PC-3 (cell line): ENCODE measurements around the gene XAF1. TPM values are rescaled to one million over a fixed set of nuclear protein-coding genes. Genes with fewer than 3 reads are reported as not detected.
"Not testable (repeated sequence)": the region's sequence is repeated elsewhere in the genome, so short reads cannot be mapped to it uniquely, and the experiment has no call there.

Source experiments
- ATAC-seq: fragments of 200-7000 bp; cut with Tn5 transposase; 2 replicates; pipeline ENCODE4 v1.9.1; 2020; ENCODE audit warnings: mild to moderate bottlenecking, moderate library complexity
- BruUV-seq: library from RNA; stranded (reverse); fragments of 400-500 nt; replicated peaks from 2 replicates; lab custom pipeline; 2021; lab: Mats Ljungman, UMichigan
- CTCF ChIA-PET: fragments of 300-600 bp; sonication (Branson Sonifier 250); formaldehyde crosslinking; loops from one replicate; lab custom pipeline; 2022; ENCODE audit warnings: antibody characterized with exemption; lab: Charles Lee
- POLR2A ChIA-PET: fragments of 300-600 bp; sonication (Branson Sonifier 250); formaldehyde crosslinking; loops from one replicate; lab custom pipeline; 2022; ENCODE audit warnings: antibody characterized with exemption; ENCODE audit not compliant: unreplicated experiment; lab: Charles Lee
- DNase-seq: peaks from one replicate; pipeline ENCODE4 v3.0.0-alpha.2; 2015
- H2AFZ ChIP-seq: fragments of 300-600 bp; sonication (generic); 2 replicates; pipeline ENCODE4 v1.6.0; 2016; ENCODE audit warnings: antibody characterized with exemption, low read length
- H3F3A ChIP-seq: fragments of 300-600 bp; sonication (generic); one replicate; pipeline ENCODE4 v1.6.0; 2017; ENCODE audit warnings: antibody characterized with exemption, low read length, control low read depth, mild to moderate bottlenecking; ENCODE audit not compliant: unreplicated experiment
- H3K27ac ChIP-seq: fragments of 300-600 bp; sonication (generic); 2 replicates; pipeline ENCODE4 v1.5.1; 2016; ENCODE audit warnings: mild to moderate bottlenecking, low read length
- H3K27me3 ChIP-seq: fragments of 300-600 bp; sonication (generic); 2 replicates; pipeline ENCODE4 v1.6.1; 2016; ENCODE audit warnings: low read length, mixed read lengths
- H3K36me3 ChIP-seq: fragments of 300-600 bp; sonication (generic); 2 replicates; pipeline ENCODE4 v1.6.1; 2016; ENCODE audit warnings: low read depth, mixed run types, low read length, mixed read lengths
- H3K4me1 ChIP-seq: fragments of 300-600 bp; sonication (generic); 2 replicates; pipeline ENCODE4 v1.5.1; 2016; ENCODE audit warnings: low read length; ENCODE audit not compliant: insufficient read depth
- H3K4me2 ChIP-seq: fragments of 300-600 bp; sonication (generic); 2 replicates; pipeline ENCODE4 v1.6.0; 2016; ENCODE audit warnings: low read length
- H3K4me3 ChIP-seq: fragments of 300-600 bp; sonication (generic); 2 replicates; pipeline ENCODE4 v1.5.1; 2016; ENCODE audit warnings: mild to moderate bottlenecking, low read length, mixed read lengths
- H3K79me2 ChIP-seq: fragments of 300-600 bp; sonication (generic); 2 replicates; pipeline ENCODE4 v1.6.1; 2017; ENCODE audit warnings: low read length, mixed read lengths
- H3K9ac ChIP-seq: fragments of 300-600 bp; sonication (generic); 2 replicates; pipeline ENCODE4 v1.6.0; 2016; ENCODE audit warnings: mild to moderate bottlenecking, low read length
- H3K9me2 ChIP-seq: fragments of 300-600 bp; sonication (generic); replicated peaks from 2 replicates; pipeline ENCODE4 v1.6.1; 2016; ENCODE audit warnings: mixed run types, low read length, mixed read lengths
- H3K9me3 ChIP-seq: fragments of 300-600 bp; sonication (generic); 2 replicates; pipeline ENCODE4 v1.6.1; 2016; ENCODE audit warnings: low read length, mixed read lengths
- H4K20me1 ChIP-seq: fragments of 300-600 bp; sonication (generic); 2 replicates; pipeline ENCODE4 v1.6.1; 2016; ENCODE audit warnings: low read length, mixed read lengths
- EZH2 ChIP-seq: fragments of 300-600 bp; sonication (generic); IDR thresholded peaks from one replicate; pipeline ENCODE4 v1.6.1; 2017; ENCODE audit warnings: antibody characterized with exemption, mild to moderate bottlenecking, low read length; ENCODE audit not compliant: unreplicated experiment
- EZH2phosphoT487 ChIP-seq: fragments of 300-600 bp; sonication (generic); IDR thresholded peaks from 2 replicates; pipeline ENCODE4 v1.6.1; 2018; ENCODE audit warnings: mild to moderate bottlenecking, antibody characterized with exemption, low read length, borderline replicate concordance
- intact Hi-C: fragments of 100-400 bp; cut with micrococcal nuclease; formaldehyde crosslinking; loops from 2 replicates; pipeline ENCODE4 v1.9.0; 2023
- total RNA-seq: library from RNA; depleted of rRNA; stranded (reverse); fragments of >200 nt; gene quantifications from 2 replicates; pipeline ENCODE4 v1.2.3, GENCODE V29; 2014
- TF ChIP-seq, protein P1 (sequence below): fragments of 300-600 bp; sonication (generic); conservative IDR thresholded peaks from 2 replicates; pipeline ENCODE4 v1.5.1; 2017; ENCODE audit warnings: antibody characterized with exemption, low read depth, mild to moderate bottlenecking, low read length

Gene XAF1
- total RNA-seq, 1 experiment from 2014 or later, result not detected

DNA sequence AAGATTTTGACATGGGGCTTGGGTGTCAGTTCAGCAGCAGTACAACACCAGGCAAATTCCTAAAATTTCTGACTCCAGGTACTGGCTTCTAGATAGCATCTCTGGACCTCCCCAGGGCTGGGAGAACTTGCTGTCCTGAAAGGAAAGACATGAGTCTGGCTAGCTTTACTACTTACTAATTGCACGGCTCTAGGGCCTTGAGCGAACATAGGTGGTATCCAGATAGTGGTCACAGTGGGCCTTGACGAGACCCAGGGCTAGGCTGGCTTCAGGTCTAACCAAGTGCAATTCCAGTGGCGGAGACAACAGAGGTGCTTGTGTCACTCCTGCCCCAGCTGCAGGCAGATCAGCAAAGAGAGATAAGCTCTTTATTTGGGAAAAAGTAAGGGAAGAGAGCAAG lies 26.3 kb upstream of the XAF1 start:
- Histone ChIP-seq H4K20me1 (no peaks in the 10 kb centered on the region), H3K27ac (no peak overlapping the region), H3F3A (no peaks in the 10 kb centered on the region), H2AFZ (no peak overlapping the region), H3K4me3 (no peak overlapping the region), H3K36me3 (no peaks in the 10 kb centered on the region), H3K4me1 (no peaks in the 10 kb centered on the region), H3K9me2 (no peaks in the 10 kb centered on the region), H3K9me3 (no peaks in the 10 kb centered on the region), H3K79me2 (no peaks in the 10 kb centered on the region), H3K4me2 (no peak overlapping the region), H3K9ac (no peak overlapping the region), H3K27me3 (0 out of 2 replicates have a peak, but pooled peaks cover 8% of the 10 kb centered on the region)
- ChIA-PET POLR2A (no interaction called here), CTCF (no interaction called here)
- DNase-seq, result no peak
- intact Hi-C loops, result no loop called here
- no peak for ATAC-seq
- no TSS peak for BruUV-seq
- no peak for TF ChIP-seq EZH2phosphoT487
- TF ChIP-seq, protein P1, sequence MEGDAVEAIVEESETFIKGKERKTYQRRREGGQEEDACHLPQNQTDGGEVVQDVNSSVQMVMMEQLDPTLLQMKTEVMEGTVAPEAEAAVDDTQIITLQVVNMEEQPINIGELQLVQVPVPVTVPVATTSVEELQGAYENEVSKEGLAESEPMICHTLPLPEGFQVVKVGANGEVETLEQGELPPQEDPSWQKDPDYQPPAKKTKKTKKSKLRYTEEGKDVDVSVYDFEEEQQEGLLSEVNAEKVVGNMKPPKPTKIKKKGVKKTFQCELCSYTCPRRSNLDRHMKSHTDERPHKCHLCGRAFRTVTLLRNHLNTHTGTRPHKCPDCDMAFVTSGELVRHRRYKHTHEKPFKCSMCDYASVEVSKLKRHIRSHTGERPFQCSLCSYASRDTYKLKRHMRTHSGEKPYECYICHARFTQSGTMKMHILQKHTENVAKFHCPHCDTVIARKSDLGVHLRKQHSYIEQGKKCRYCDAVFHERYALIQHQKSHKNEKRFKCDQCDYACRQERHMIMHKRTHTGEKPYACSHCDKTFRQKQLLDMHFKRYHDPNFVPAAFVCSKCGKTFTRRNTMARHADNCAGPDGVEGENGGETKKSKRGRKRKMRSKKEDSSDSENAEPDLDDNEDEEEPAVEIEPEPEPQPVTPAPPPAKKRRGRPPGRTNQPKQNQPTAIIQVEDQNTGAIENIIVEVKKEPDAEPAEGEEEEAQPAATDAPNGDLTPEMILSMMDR, result no peak
- TF ChIP-seq EZH2, result no peak

DNA sequence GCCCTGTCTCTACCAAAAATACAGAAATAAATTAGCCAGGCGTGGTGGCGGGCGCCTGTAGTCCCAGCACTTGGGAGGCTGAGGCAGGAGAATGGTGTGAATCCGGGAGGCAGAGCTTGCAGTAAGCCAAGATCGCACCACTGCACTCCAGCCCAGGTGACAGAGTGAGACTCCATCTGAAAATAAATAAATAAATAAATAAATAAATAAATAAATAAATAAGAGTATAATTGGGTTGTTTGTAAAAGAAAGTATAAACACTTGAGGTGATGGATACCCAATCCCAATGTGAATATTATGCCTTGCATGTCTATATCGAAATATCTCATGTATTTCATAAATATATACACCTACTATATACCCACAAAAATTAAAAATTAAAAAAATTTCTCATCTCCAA lies 9.2 kb upstream of the XAF1 start:
- DNase-seq, H3K4me1 ChIP-seq, H3K4me2 ChIP-seq, H3K9me3 ChIP-seq, POLR2A ChIA-PET, ATAC-seq, H4K20me1 ChIP-seq, BruUV-seq, CTCF ChIA-PET, H3K79me2 ChIP-seq, H3K4me3 ChIP-seq, H3K36me3 ChIP-seq, H3K27me3 ChIP-seq, intact Hi-C loops, H3F3A ChIP-seq, H2AFZ ChIP-seq, H3K9ac ChIP-seq, H3K9me2 ChIP-seq, H3K27ac ChIP-seq: not testable (repeated sequence)

DNA sequence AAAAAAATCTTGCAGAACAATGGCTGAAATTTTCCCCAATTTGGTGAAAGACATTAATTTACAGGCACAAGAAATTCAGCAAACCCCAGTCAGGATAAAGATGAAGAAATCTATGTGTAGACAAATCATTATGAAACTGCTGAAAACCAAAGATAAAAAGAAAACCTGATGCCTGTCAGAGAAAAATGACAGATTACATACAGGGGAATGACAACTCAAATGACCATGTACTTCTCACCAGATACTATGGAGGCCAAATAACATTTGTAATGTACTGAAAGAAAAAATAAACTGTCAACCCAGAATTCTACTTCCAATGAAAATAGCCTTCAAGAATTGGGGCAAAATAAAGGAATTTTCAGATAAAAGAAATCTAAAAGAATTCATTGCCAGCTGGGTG lies 7.2 kb upstream of the XAF1 start:
- ChIA-PET POLR2A (no interaction called here), CTCF (no interaction called here)
- intact Hi-C loops, result no loop called here
- Histone ChIP-seq H3K4me3 (no peak overlapping the region), H3K36me3 (no peaks in the 10 kb centered on the region), H3K9ac (no peak overlapping the region), H3K9me3 (no peaks in the 10 kb centered on the region), H3K4me2 (no peak overlapping the region), H3K79me2 (no peaks in the 10 kb centered on the region), H3K9me2 (no peaks in the 10 kb centered on the region), H3K4me1 (peaks cover 20% of the 10 kb centered on the region), H4K20me1 (no peaks in the 10 kb centered on the region), H2AFZ (no peak overlapping the region), H3F3A (no peaks in the 10 kb centered on the region), H3K27me3 (no peaks in the 10 kb centered on the region), H3K27ac (no peak overlapping the region)
- no TSS peak for BruUV-seq
- TF ChIP-seq, protein P1, result no peak
- TF ChIP-seq EZH2, result no peak
- TF ChIP-seq EZH2phosphoT487, result no peak
- DNase-seq (no peak), ATAC-seq (no peak)
